ENCODE data around the gene TRIM37.

DNA sequence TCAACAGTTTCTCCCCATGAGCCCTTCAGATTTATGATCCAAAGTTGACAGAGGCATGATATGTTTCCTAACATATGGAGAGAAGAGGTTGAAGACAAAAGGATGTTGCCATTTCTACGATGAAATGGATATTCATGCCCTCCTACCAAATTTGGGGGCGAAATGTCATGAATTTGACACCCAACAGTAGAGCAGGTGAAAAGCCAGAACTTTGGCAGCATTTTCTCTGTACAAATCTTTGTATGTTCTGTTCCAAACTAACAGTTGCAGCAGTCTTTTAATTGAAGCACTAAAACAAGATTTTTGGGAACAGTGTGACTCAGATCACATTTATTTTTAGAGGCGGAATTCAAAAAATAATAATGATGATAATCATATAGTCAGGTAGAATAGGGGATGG lies 130.1 kb downstream of the TRIM37 start:
- TF ChIP-seq, protein P1, sequence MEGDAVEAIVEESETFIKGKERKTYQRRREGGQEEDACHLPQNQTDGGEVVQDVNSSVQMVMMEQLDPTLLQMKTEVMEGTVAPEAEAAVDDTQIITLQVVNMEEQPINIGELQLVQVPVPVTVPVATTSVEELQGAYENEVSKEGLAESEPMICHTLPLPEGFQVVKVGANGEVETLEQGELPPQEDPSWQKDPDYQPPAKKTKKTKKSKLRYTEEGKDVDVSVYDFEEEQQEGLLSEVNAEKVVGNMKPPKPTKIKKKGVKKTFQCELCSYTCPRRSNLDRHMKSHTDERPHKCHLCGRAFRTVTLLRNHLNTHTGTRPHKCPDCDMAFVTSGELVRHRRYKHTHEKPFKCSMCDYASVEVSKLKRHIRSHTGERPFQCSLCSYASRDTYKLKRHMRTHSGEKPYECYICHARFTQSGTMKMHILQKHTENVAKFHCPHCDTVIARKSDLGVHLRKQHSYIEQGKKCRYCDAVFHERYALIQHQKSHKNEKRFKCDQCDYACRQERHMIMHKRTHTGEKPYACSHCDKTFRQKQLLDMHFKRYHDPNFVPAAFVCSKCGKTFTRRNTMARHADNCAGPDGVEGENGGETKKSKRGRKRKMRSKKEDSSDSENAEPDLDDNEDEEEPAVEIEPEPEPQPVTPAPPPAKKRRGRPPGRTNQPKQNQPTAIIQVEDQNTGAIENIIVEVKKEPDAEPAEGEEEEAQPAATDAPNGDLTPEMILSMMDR (IDR thresholded peaks at IDR 0.05; ENCODE audit: low read length): no peak
- TF ChIP-seq EZH2 (optimal IDR thresholded peaks at IDR 0.05; ENCODE audit: low read depth, low read length) (no peak), EZH2phosphoT487 (IDR thresholded peaks at IDR 0.05; ENCODE audit: low read length) (no peak)

Measured in MM.1S (cell line).